ENCODE measurements around the gene MUC15.

Gene MUC15

DNA sequence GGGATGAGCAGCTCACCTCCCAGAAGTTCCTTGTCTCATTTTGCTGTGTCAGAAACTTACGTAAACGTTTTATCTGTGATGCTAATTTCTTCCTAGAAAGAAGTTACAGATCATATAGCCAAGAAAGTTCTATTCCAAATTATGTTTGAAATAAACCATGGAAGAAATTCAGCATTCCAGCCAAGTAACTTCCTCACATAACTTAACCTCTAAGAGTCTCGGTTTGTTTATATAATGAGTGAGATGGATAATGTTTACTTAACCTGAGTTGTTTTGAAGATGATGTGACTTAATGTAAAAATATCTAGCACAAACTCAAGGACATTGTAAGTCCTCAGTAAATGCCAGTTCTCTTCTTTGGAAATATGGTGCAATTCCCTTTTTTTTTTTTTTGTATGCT is 8.9 kb upstream of the MUC15 start:
- Histone ChIP-seq H3K9ac (ENCODE audit: low read length) (no peak overlapping the region), H3F3A (ENCODE audit: insufficient read depth, low read length) (no peaks in the 10 kb centered on the region), H3K79me2 (ENCODE audit: low read length) (no peaks in the 10 kb centered on the region), H3K4me3 (ENCODE audit: low read length) (no peak overlapping the region), H2AFZ (ENCODE audit: low read length) (no peak overlapping the region), H3K36me3 (replicated peaks; ENCODE audit: insufficient read depth, low read length) (no peaks in the 10 kb centered on the region), H3K4me1 (ENCODE audit: low read length) (no peaks in the 10 kb centered on the region), H3K27ac (ENCODE audit: low read length) (no peak overlapping the region), H3K9me3 (replicated peaks; ENCODE audit: insufficient read depth, low read length) (no peaks in the 10 kb centered on the region), H3K27me3 (replicated peaks; ENCODE audit: insufficient read depth, low read length) (no peaks in the 10 kb centered on the region), H4K20me1 (ENCODE audit: insufficient read depth, low read length) (no peaks in the 10 kb centered on the region), H3K9me2 (replicated peaks; ENCODE audit: insufficient read depth, low read length) (no peaks in the 10 kb centered on the region), H3K4me2 (ENCODE audit: low read depth, low read length) (no peak overlapping the region)
- no peak for TF ChIP-seq EZH2 (optimal IDR thresholded peaks at IDR 0.05; ENCODE audit: low read depth, low read length)
- no peak for TF ChIP-seq EZH2phosphoT487 (IDR thresholded peaks at IDR 0.05; ENCODE audit: low read length)
- DNase-seq: no peak

DNA sequence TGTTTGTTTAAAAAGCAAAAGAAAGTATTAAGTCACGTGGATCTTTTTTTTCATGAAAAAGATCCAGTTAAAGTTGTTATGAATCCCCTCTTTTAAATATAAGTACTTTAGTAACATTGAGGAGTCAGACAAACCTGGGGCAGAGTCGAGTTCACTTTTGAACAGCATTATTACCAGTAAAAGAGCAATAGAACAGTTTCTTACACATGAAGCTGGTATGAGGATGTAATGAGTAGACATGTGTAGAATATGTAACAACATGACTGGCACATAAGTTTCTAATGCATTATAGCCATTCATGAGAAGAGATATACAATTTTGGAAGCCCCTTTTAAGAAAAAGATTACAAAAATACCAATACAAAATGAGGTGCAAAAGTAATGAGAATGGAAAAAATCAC is 7.6 kb upstream of the MUC15 start:
- Histone ChIP-seq H3K4me2 (ENCODE audit: low read depth, low read length) (no peak overlapping the region), H3F3A (ENCODE audit: insufficient read depth, low read length) (no peaks in the 10 kb centered on the region), H2AFZ (ENCODE audit: low read length) (no peak overlapping the region), H3K9me3 (replicated peaks; ENCODE audit: insufficient read depth, low read length) (no peaks in the 10 kb centered on the region), H3K9ac (ENCODE audit: low read length) (no peak overlapping the region), H4K20me1 (ENCODE audit: insufficient read depth, low read length) (no peaks in the 10 kb centered on the region), H3K36me3 (replicated peaks; ENCODE audit: insufficient read depth, low read length) (no peaks in the 10 kb centered on the region), H3K27ac (ENCODE audit: low read length) (no peak overlapping the region), H3K27me3 (replicated peaks; ENCODE audit: insufficient read depth, low read length) (no peaks in the 10 kb centered on the region), H3K79me2 (ENCODE audit: low read length) (no peaks in the 10 kb centered on the region), H3K4me1 (ENCODE audit: low read length) (no peaks in the 10 kb centered on the region), H3K9me2 (replicated peaks; ENCODE audit: insufficient read depth, low read length) (no peaks in the 10 kb centered on the region), H3K4me3 (ENCODE audit: low read length) (no peak overlapping the region)
- DNase-seq: no peak
- no peak for TF ChIP-seq EZH2 (optimal IDR thresholded peaks at IDR 0.05; ENCODE audit: low read depth, low read length)
- TF ChIP-seq, protein P1, sequence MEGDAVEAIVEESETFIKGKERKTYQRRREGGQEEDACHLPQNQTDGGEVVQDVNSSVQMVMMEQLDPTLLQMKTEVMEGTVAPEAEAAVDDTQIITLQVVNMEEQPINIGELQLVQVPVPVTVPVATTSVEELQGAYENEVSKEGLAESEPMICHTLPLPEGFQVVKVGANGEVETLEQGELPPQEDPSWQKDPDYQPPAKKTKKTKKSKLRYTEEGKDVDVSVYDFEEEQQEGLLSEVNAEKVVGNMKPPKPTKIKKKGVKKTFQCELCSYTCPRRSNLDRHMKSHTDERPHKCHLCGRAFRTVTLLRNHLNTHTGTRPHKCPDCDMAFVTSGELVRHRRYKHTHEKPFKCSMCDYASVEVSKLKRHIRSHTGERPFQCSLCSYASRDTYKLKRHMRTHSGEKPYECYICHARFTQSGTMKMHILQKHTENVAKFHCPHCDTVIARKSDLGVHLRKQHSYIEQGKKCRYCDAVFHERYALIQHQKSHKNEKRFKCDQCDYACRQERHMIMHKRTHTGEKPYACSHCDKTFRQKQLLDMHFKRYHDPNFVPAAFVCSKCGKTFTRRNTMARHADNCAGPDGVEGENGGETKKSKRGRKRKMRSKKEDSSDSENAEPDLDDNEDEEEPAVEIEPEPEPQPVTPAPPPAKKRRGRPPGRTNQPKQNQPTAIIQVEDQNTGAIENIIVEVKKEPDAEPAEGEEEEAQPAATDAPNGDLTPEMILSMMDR (IDR thresholded peaks at IDR 0.05; ENCODE audit: low read length): no peak
- no peak for TF ChIP-seq EZH2phosphoT487 (IDR thresholded peaks at IDR 0.05; ENCODE audit: low read length)

GRCh38 chr11:26578998-26579661 is 7.1 kb upstream of the MUC15 start:
- H3K36me3 ChIP-seq (replicated peaks; ENCODE audit: insufficient read depth, low read length): no peaks in the 10 kb centered on the region
- H3K9ac ChIP-seq (ENCODE audit: low read length): no peak overlapping the region
- H2AFZ ChIP-seq (ENCODE audit: low read length): no peak overlapping the region
- no peak for DNase-seq
- H3K27me3 ChIP-seq (replicated peaks; ENCODE audit: insufficient read depth, low read length): no peaks in the 10 kb centered on the region
- H3K4me1 ChIP-seq (ENCODE audit: low read length): no peaks in the 10 kb centered on the region
- no peaks in the 10 kb centered on the region for H3K9me3 ChIP-seq (replicated peaks; ENCODE audit: insufficient read depth, low read length)
- no peaks in the 10 kb centered on the region for H3F3A ChIP-seq (ENCODE audit: insufficient read depth, low read length)
- H3K4me2 ChIP-seq (ENCODE audit: low read depth, low read length): no peak overlapping the region
- no peak overlapping the region for H3K27ac ChIP-seq (ENCODE audit: low read length)
- no peaks in the 10 kb centered on the region for H4K20me1 ChIP-seq (ENCODE audit: insufficient read depth, low read length)
- no peak overlapping the region for H3K4me3 ChIP-seq (ENCODE audit: low read length)
- H3K79me2 ChIP-seq (ENCODE audit: low read length): no peaks in the 10 kb centered on the region
- no peaks in the 10 kb centered on the region for H3K9me2 ChIP-seq (replicated peaks; ENCODE audit: insufficient read depth, low read length)
- TF ChIP-seq EZH2 (optimal IDR thresholded peaks at IDR 0.05; ENCODE audit: low read depth, low read length) (no peak), EZH2phosphoT487 (IDR thresholded peaks at IDR 0.05; ENCODE audit: low read length) (no peak)
- TF ChIP-seq, protein P1 (IDR thresholded peaks at IDR 0.05; ENCODE audit: low read length): no peak

GRCh38 chr11:26575946-26576345 is 3.9 kb upstream of the MUC15 start:
- no peaks in the 10 kb centered on the region for H3K27me3 ChIP-seq (replicated peaks; ENCODE audit: insufficient read depth, low read length)
- DNase-seq: no peak
- H3K4me2 ChIP-seq (ENCODE audit: low read depth, low read length): no peak overlapping the region
- no peak overlapping the region for H2AFZ ChIP-seq (ENCODE audit: low read length)
- H3K4me3 ChIP-seq (ENCODE audit: low read length): no peak overlapping the region
- no peaks in the 10 kb centered on the region for H4K20me1 ChIP-seq (ENCODE audit: insufficient read depth, low read length)
- H3K27ac ChIP-seq (ENCODE audit: low read length): no peak overlapping the region
- H3K36me3 ChIP-seq (replicated peaks; ENCODE audit: insufficient read depth, low read length): no peaks in the 10 kb centered on the region
- no peaks in the 10 kb centered on the region for H3K9me2 ChIP-seq (replicated peaks; ENCODE audit: insufficient read depth, low read length)
- H3K9ac ChIP-seq (ENCODE audit: low read length): no peak overlapping the region
- no peaks in the 10 kb centered on the region for H3K4me1 ChIP-seq (ENCODE audit: low read length)
- H3K9me3 ChIP-seq (replicated peaks; ENCODE audit: insufficient read depth, low read length): no peaks in the 10 kb centered on the region
- H3K79me2 ChIP-seq (ENCODE audit: low read length): no peaks in the 10 kb centered on the region
- no peaks in the 10 kb centered on the region for H3F3A ChIP-seq (ENCODE audit: insufficient read depth, low read length)
- TF ChIP-seq EZH2phosphoT487 (IDR thresholded peaks at IDR 0.05; ENCODE audit: low read length) (no peak), EZH2 (optimal IDR thresholded peaks at IDR 0.05; ENCODE audit: low read depth, low read length) (no peak)
- TF ChIP-seq, protein P1 (IDR thresholded peaks at IDR 0.05; ENCODE audit: low read length): no peak

Measured in MM.1S (cell line).